B cell (primary cell): ENCODE measurements around the gene TMEM254. TPM values are rescaled to one million over a fixed set of nuclear protein-coding genes. Genes with fewer than 3 reads are reported as not detected.

Experiments
- ATAC-seq: fragments of 200-7000 bp; cut with Tn5 transposase; one replicate; pipeline ENCODE4 v1.10.0; 2021; ENCODE audit warnings: low read depth, mild to moderate bottlenecking, moderate number of reproducible peaks, moderate library complexity
- CTCF ChIA-PET: fragments of 350-600 bp; sonication (Branson Sonifier 250); formaldehyde crosslinking; loops from one replicate; lab custom pipeline; 2021; ENCODE audit warnings: antibody characterized with exemption, inconsistent platforms; lab: Charles Lee
- POLR2A ChIA-PET: fragments of 350-600 bp; sonication (Branson Sonifier 250); formaldehyde crosslinking; loops from one replicate; lab custom pipeline; 2021; ENCODE audit warnings: antibody characterized with exemption; lab: Charles Lee
- DNase-seq: peaks from one replicate; pipeline ENCODE4 v3.0.0; 2013
- H2AFZ ChIP-seq: 2 replicates; pipeline ENCODE4 v1.6.1; 2012; ENCODE audit warnings: mild to moderate bottlenecking, low read depth, low read length; ENCODE audit not compliant: insufficient read depth, poor library complexity, severe bottlenecking
- H3K27ac ChIP-seq, 2 donors: 1 replicate in 1 of 2; 2 replicates in 1 of 2; pipeline ENCODE4 v1.5.1; 2012 to 2013; ENCODE audit warnings: low read length in 2 of 2, mild to moderate bottlenecking in 2 of 2, moderate library complexity in 1 of 2
- H3K27me3 ChIP-seq, 4 experiments: fragments of 200-600 bp in 1 of 4; sonication (generic) in 1 of 4; replicated peaks in 1 of 4; 1 replicate in 2 of 4; 2 replicates in 2 of 4; pipeline versions ENCODE4 v1.6.1 to v1.7.0; 2013 to 2016; ENCODE audit warnings: low read length in 3 of 4, mild to moderate bottlenecking in 2 of 4, mixed read lengths in 1 of 4, moderate library complexity in 1 of 4; ENCODE audit not compliant: insufficient read depth in 4 of 4, control insufficient read depth in 3 of 4; ENCODE audit errors: control extremely low read depth in 1 of 4
- H3K36me3 ChIP-seq, 2 experiments: replicated peaks in 1 of 2; 1 replicate in 1 of 2; 2 replicates in 1 of 2; pipeline versions ENCODE4 v1.6.1 to v1.7.1; 2013; ENCODE audit warnings: low read length in 1 of 2; ENCODE audit not compliant: insufficient read depth in 2 of 2, control insufficient read depth in 1 of 2; ENCODE audit errors: control extremely low read depth in 1 of 2, extremely low read depth in 1 of 2
- H3K4me1 ChIP-seq, 2 donors: fragments of 200-600 bp in 1 of 2; sonication (generic) in 1 of 2; 1 replicate in 1 of 2; 2 replicates in 1 of 2; pipeline versions ENCODE4 v1.5.1 to v1.6.1; 2013 to 2017; ENCODE audit warnings: low read length in 2 of 2; ENCODE audit not compliant: control insufficient read depth in 2 of 2, insufficient read depth in 2 of 2
- H3K4me2 ChIP-seq: replicated peaks from 2 replicates; pipeline ENCODE3; 2012; ENCODE audit warnings: mild to moderate bottlenecking, low read depth, low read length; ENCODE audit not compliant: poor library complexity, severe bottlenecking
- H3K4me3 ChIP-seq, 5 experiments: fragments of 200-600 bp in 1 of 5; sonication (generic) in 1 of 5; 1 replicate in 3 of 5; 2 replicates in 2 of 5; pipeline versions ENCODE4 v1.5.1 to v1.7.0; 2011 to 2016; ENCODE audit warnings: low read length in 4 of 5, mild to moderate bottlenecking in 4 of 5, low read depth in 2 of 5, control low read depth in 1 of 5, moderate library complexity in 1 of 5; ENCODE audit not compliant: insufficient read depth in 1 of 5; ENCODE audit errors: control extremely low read depth in 1 of 5, extremely low read depth in 1 of 5
- H3K79me2 ChIP-seq: fragments of 200-600 bp; sonication (generic); one replicate; pipeline ENCODE4 v1.6.0; 2016; ENCODE audit warnings: low read length; ENCODE audit not compliant: control insufficient read depth, insufficient read depth
- H3K9ac ChIP-seq: fragments of 200-600 bp; sonication (generic); 2 replicates; pipeline ENCODE4 v1.6.1; 2017; ENCODE audit warnings: mild to moderate bottlenecking, low read length, moderate library complexity
- H3K9me3 ChIP-seq, 3 donors: one replicate each; pipeline versions ENCODE4 v1.6.1 to v1.7.1; 2013; ENCODE audit warnings: low read length in 2 of 3; ENCODE audit not compliant: control insufficient read depth in 2 of 3, insufficient read depth in 1 of 3; ENCODE audit errors: control extremely low read depth in 1 of 3
- H4K20me1 ChIP-seq: 2 replicates; pipeline ENCODE4 v1.6.0; 2012; ENCODE audit warnings: mild to moderate bottlenecking, low read length; ENCODE audit not compliant: insufficient read depth, control insufficient read depth, poor library complexity, severe bottlenecking
- H3K27ac Mint-ChIP-seq: one replicate; pipeline ENCODE4 v1.8.0; 2021; ENCODE audit warnings: mixed read lengths
- H3K27me3 Mint-ChIP-seq: one replicate; pipeline ENCODE4 v1.8.0; 2021; ENCODE audit warnings: mixed read lengths
- H3K4me1 Mint-ChIP-seq: one replicate; pipeline ENCODE4 v1.8.0; 2021; ENCODE audit warnings: mixed read lengths
- H3K4me3 Mint-ChIP-seq: one replicate; pipeline ENCODE4 v1.8.0; 2021; ENCODE audit warnings: mixed read lengths
- H3K9me3 Mint-ChIP-seq: one replicate; pipeline ENCODE4 v1.8.0; 2022; ENCODE audit warnings: mixed read lengths; ENCODE audit not compliant: insufficient read depth
- CTCF ChIP-seq: fragments of 200-600 bp; IDR thresholded peaks from one replicate; pipeline ENCODE4 v1.8.0; 2022; ENCODE audit warnings: antibody characterized with exemption, mild to moderate bottlenecking
- EZH2 ChIP-seq: IDR thresholded peaks from 2 replicates; pipeline ENCODE4 v1.6.1; 2012; ENCODE audit warnings: borderline replicate concordance, low read depth, mild to moderate bottlenecking, moderate library complexity, low read length; ENCODE audit not compliant: insufficient read depth, poor library complexity, severe bottlenecking
- WGBS: methylation state at CpG from one replicate; pipeline ENCODE4 v1.1.5; 2013; ENCODE audit warnings: missing lambda C conversion rate; ENCODE audit not compliant: insufficient coverage; 5-methylcytosine and 5-hydroxymethylcytosine counted together
- intact Hi-C: fragments of 100-400 bp; cut with micrococcal nuclease; formaldehyde crosslinking; loops from one replicate; pipeline ENCODE4 v1.10.0; 2022
- polyA plus RNA-seq: library from polyadenylated mRNA; depleted of rRNA; stranded (reverse); fragments of >200 nt; gene quantifications from 2 replicates; pipeline ENCODE4 v1.2.3, GENCODE V29; 2012
- total RNA-seq, 2 donors: library from RNA; stranded (reverse); fragments of 120-200 nt in 1 of 2; gene quantifications; 1 replicate in 1 of 2; 2 replicates in 1 of 2; pipeline versions ENCODE4 v1.2.3 to v1.2.4, GENCODE V29; 2013 to 2022

Gene TMEM254
- total and polyA plus RNA-seq, 2 donors (not counting 1 experiment from before 2014, with no cell fraction given) = 9.8 to 13.1 TPM

- no peak overlapping the region for H2AFZ ChIP-seq
- H3K9me3 ChIP-seq = no peaks in the 10 kb centered on the region
- peaks cover 14 to 17% of the 10 kb centered on the region in 2 donors for H3K4me1 ChIP-seq
- no peaks in the 10 kb centered on the region for H3K79me2 ChIP-seq
- no peak for ATAC-seq
- H3K4me3 ChIP-seq = no peak overlapping the region
- no peak overlapping the region for H3K4me3 Mint-ChIP-seq
- no peak overlapping the region for H3K9ac ChIP-seq
- DNase-seq = no peak
- no peak overlapping the region for H3K4me2 ChIP-seq
- H3K27ac Mint-ChIP-seq = no peak overlapping the region
- TF ChIP-seq CTCF (no peak), EZH2 (no peak)
- intact Hi-C loops = loop anchor here (5.0 kb wide), 2 partner anchors 63 to 67 kb away; partner anchors contain the start of genes ANXA11 and TMEM254
- H3K36me3 ChIP-seq = no peaks in the 10 kb centered on the region
- 98% methylated on average over 5 of the region's 7 CpGs for WGBS
- no peak overlapping the region for H3K27ac ChIP-seq
- ChIA-PET CTCF (interaction anchor here (0.6 to 6.7 kb wide), 2 partner anchors 81 to 133 kb away, joined by 3 to 156 read pairs; no protein-coding TSS in a partner anchor), POLR2A (no interaction called here)
- H4K20me1 ChIP-seq = no peaks in the 10 kb centered on the region
- peaks cover 14% of the 10 kb centered on the region for H3K4me1 Mint-ChIP-seq
- H3K27me3 Mint-ChIP-seq = peaks cover 31% of the 10 kb centered on the region
- H3K27me3 ChIP-seq = peaks cover 0 to 10% (median 0%) of the 10 kb centered on the region in 4 experiments
- H3K9me3 Mint-ChIP-seq = no peaks in the 10 kb centered on the region
Measured at GRCh38 chr10:80140251-80140650, 61.8 kb downstream of the TMEM254 start.

- ChIA-PET POLR2A (no interaction called here), CTCF (interaction anchor here (0.6 to 6.7 kb wide), 3 partner anchors 45 to 79 kb away, joined by 3 to 156 read pairs (median 12); no protein-coding TSS in a partner anchor)
- Histone ChIP-seq H3K9ac (no peak overlapping the region), H2AFZ (no peak overlapping the region), H3K79me2 (no peaks in the 10 kb centered on the region), H3K4me2 (no peak overlapping the region), H4K20me1 (no peaks in the 10 kb centered on the region), H3K9me3 (no peaks in the 10 kb centered on the region), H3K27me3 (peaks cover 0 to 7% (median 0%) of the 10 kb centered on the region in 4 experiments), H3K36me3 (no peaks in the 10 kb centered on the region), H3K4me3 (no peak overlapping the region), H3K4me1 (peaks cover 14 to 17% of the 10 kb centered on the region in 2 donors), H3K27ac (no peak overlapping the region)
- intact Hi-C loops = loop anchor here (5.0 kb wide), 2 partner anchors 65 kb away; partner anchors contain the start of genes ANXA11 and TMEM254
- H3K27ac Mint-ChIP-seq = no peak overlapping the region
- WGBS = 69% methylated on average over 9 of the region's 19 CpGs
- H3K9me3 Mint-ChIP-seq = no peaks in the 10 kb centered on the region
- peaks cover 21% of the 10 kb centered on the region for H3K4me1 Mint-ChIP-seq
- H3K27me3 Mint-ChIP-seq = peaks cover 31% of the 10 kb centered on the region
- DNase-seq = no peak
- TF ChIP-seq EZH2 (no peak), CTCF (no peak)
- H3K4me3 Mint-ChIP-seq = no peak overlapping the region
- ATAC-seq = no peak
Measured at GRCh38 chr10:80141696-80142460, 63.4 kb downstream of the TMEM254 start.
